ENCODE results near the gene GADL1.

Gene GADL1, protein sequence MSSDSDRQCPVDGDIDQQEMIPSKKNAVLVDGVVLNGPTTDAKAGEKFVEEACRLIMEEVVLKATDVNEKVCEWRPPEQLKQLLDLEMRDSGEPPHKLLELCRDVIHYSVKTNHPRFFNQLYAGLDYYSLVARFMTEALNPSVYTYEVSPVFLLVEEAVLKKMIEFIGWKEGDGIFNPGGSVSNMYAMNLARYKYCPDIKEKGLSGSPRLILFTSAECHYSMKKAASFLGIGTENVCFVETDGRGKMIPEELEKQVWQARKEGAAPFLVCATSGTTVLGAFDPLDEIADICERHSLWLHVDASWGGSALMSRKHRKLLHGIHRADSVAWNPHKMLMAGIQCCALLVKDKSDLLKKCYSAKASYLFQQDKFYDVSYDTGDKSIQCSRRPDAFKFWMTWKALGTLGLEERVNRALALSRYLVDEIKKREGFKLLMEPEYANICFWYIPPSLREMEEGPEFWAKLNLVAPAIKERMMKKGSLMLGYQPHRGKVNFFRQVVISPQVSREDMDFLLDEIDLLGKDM

DNA sequence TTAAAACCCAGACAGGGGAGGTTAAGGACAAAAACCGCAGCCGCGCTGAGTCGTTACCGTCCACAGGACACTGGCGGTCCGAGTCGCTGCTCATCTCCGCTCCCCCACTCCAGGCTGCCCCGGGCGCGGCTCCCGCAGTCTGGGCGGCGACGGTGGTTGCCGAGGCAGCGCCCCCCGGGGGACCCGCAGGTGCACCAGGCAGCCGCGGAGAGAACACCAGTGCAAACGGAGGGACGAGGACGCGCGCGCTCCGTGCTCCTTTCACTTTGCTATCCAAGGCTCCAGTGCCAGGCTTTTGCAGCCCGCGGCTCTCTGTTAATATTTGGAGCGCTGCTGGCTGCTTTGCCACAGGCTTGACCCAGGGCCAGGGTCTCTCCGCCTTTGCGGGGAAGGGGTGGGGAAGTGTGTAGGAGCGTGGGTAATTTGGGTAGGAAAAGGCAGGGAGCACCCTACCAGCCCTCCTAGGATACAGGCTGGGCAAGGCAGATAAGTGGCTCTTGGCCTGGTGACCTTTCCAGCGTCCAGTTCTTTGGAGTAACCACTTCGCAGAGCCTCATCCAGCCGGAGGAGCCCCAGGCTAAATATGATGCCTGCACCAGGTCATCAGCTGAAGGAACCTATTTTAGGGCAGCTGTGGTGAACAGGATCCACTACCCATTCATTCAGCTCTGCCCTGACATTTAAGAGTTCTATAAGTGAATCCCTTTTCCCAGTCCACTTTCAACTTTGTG, at the start of gene GADL1:
Gene GADL1, minus strand, starts transcription at position 141 of the 731 bp plus-strand sequence. Its CDS starts 47 bp downstream, at position 94.
- DNase-seq = no peak

DNA sequence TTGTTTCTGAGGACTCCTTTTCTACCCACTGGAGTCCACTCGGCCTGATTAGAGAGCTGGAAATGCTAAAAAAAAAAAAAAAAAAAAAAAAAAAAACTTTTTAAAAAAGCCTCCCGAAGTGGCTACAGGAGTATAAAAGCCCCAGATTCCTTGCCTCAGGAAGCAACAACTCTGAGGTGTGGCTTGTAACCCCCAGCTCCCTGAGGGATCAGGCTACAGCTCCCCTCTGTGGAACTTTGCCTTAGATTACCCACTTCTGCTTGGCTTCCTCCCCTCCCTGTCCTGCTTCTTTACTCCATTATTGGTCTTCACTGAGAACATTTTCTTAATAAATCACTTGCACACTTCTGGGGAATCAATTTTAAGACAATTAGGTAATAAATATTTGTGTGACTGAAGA, 49.7 kb upstream of the GADL1 start:
- no peak for DNase-seq

DNA sequence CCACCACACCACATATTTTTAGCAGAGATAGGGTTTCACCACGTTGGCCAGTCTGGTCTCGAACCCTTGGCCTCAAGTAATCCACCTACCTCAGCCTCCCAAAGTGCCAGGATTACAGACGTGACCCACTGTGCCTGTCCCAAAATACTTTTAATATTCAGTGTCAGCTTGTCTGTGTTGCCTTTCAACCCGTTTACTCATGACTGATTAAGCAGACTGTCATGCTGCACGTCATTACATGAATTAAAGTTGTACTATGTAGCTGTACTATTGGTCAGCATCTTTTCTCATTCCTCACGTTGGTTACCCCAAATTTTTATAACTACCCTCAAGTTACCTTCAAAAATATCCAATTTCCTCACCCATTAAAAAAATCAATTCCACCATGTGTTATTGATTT, 48.7 kb upstream of the GADL1 start:
- DNase-seq = no peak

DNA sequence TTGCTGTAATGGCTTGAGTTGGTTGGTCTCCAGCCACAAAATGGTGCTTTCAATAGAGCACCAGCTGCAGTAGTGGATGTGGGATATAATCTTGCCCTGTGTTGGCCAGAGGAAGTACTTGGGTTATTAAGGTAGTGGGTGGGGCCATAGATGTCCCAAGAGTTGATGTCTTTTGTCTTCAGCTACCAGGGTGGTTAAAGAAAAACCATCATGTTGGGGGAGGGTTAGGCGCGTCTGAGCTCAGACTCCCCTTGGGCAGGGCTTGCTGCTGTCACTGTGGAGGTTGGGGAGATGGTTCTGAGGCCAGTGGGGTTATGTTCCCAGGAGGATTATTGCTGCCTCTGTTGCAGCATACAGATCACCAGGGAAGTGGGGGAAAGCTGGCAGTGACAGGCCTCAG, 46.9 kb upstream of the GADL1 start:
- DNase-seq = no peak

DNA sequence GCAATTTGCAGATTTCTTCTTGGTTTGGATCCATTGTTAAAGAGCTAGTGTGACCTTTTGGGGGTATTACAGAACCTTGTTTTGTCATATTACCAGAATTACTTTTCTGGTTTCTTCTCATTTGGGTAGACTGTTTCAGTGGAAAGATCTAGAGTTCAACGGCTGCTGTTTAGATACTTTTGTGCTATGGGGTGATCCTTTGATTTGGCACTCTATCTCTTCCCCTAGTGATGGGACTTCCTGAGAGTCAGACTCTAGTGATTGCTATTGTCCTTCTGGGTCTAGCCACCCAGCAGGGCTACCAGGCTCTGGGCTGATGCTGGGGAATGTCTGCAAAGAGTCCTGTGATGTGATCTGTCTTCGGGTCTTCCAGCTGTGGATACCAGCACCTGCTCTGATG, 46.3 kb upstream of the GADL1 start:
- no peak for DNase-seq

DNA sequence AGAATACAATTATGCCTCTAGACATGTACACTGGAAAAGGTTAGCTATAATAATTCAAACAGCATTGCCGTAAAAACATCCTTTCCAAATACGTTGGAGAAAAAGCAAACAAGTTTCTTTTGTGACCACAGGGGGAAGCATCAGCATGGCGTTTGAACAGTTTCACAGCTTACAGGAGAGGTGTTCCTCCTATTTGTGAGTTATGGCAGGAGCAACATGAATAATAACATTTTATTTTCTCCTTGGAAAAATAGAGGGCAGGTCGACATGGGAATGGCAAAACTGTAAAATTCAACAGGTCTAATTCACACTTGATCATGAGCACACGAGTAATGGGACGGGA, 39.7 kb upstream of the GADL1 start:
- DNase-seq = peak in 2 of 6 experiments; percentile 6 to 9

DNA sequence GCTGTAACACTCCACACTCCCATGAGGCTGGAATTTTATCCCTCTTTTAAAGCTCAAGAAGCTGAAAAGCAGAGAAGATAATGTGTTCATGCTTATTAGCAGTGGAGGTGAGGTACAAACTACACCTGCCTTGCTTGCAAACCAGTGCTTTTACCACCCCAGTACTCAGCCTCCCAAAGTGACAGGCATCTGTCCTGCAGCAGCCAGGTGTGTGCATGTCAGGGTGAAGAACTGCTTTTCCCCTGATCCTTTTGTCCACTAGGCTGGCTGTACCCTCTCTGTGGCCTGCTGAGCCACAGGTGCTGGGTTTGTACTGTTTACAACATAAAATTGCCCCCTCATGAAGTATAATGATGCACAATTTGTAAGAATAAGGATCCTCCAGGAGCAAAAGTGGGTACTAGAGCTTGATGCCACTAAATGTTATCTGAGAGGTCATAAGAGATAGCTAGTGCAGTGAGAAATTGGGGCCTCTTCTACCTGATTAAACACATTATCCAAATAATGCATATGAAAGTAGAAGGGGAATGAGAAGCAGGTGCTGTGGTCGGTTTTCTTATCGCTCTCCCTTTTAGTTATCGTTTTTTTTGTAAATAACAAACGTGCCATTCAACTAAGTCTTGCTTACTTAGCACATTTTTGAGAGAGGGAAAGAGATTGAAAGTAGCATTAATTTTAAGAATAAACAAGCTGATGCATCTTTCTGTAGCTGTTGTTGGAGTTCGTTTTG, 39.2 kb upstream of the GADL1 start:
- DNase-seq = no peak

DNA sequence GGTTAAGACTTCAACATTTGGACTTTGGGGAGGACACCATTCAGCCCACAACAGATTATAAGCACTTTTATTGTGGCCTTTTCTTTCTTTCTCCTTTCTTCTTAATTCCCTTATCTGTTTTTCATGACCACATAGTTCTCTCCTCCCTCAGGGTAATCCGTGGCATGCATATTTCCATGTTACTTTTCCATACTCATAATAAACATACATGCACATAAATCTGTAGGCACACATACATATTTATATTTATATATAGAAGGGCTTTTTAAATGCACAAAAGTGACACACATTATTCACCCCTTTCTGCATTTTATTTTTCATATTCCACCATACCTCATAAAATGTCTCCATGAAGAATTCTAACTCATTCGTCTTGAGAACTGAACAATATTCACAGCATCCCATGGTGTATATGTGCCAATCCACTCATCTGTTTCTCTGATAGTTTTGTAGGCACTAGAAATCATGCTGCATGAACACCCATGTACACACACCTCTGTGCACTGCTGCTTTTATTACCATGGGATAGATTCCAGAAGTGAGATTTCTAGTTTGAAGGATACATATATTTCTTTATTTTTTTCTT, 38.1 kb upstream of the GADL1 start:
- no peak for DNase-seq

DNA sequence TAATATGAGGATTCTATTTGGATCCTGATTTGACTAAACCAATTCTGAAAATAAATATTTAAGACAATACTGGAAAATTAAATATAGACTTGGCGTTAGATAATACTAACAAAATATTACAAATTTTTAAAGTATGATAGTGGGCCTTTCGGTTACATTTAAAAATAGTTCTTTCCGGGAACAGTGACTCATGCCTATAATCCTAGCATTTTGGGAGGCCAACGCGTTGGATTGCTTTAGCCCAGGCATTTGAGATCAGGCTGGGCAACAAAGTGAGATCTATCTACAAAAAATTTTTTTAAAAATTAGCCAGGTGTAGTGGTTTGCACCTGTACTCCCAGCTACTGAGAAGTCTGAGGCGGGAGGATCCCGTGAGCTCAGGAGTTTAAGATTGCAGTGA, 30.3 kb upstream of the GADL1 start:
- DNase-seq = no peak

DNA sequence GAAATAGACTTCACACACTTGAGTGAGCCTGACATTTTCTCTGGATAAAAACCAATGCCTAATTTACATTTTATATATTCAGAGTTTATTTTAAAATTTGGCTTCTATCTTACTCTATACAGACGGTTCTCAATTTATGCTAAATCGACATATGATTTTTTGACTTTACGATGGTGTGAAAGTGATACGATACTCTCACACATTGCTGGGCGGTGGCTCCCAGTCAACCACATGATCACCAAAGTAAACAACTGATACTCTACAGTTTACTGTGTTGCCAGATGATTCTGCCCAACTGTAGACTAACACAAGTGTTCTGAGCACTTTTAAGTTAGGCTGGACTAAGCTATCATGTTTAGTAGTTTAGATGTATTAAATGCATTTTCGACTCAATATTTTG, 25.1 kb upstream of the GADL1 start:
- no peak for DNase-seq

DNA sequence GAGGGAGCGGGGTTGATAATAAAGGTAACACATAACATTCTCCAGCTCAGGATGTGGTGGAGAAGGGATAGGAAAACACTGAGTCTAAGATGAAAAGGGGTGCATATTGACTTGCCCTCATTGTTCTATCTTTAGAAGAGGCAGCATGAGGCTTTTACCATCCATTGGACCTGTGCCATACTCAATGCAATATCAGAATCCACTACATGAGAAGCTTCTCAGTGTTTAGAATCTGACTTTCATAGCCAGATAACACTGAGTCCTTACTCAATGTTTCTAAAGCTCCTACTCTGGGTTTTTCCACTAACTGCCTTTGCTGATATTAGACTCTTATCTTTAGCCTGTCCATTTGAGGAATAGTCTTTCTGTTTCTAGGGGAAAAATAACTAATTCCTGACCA, 24.3 kb upstream of the GADL1 start:
- no peak for DNase-seq

DNA sequence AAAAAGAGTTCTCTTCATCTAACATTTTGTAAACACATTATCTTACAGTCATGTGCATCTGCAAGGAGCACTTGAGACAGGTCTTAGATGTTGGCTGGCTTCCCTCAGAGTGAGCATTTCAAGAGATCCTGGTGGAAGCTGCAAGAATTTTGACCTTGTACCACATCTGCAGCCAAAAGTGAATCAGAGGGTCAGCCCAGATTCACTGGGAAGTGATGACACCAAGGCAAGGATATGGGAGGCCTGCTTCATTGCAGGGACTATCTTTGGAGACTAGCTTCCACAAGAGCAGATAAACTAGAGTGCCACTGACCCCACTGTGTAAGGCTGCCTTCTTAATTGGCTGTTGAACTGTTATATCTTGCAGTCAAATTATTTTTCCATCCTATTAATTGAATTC, 21.3 kb upstream of the GADL1 start:
- no peak for DNase-seq

DNA sequence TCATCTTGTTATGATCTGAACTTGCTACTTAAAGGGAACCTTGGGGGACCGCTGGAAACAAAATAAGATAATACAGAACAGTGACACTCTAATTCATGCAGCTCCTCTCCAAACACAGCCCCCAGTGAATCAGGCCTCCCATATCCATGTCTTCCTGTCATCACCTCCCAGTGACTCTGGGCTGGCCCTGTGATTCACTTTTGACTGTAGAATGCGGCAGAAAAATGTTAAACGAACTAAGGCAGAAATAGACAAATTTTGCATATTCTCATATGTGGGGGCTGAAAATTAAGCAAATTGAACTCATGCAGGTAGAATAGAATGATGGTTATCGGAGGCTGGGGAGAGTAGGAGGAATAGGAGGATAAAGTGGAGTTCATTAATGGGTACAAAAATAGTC, 20.2 kb upstream of the GADL1 start:
- DNase-seq = no peak

DNA sequence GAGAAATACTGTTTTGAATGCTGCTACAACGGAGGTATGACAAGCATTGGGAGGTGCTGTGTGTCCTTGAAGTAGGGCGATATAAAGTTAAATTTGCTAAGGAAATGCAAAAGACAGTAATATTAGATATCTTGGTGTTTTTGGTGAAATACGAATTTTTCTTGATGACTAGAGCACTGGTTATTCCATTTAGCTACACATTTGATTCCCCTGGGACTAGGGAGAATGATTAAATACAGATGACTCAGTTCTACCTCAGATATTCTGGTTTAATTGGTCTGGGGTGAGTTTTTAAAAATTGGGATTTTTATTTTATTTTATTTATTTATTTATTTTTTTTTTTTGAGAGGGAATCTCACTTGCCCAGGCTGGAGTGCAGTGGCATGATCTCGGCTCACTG, 18.7 kb upstream of the GADL1 start:
- no peak for DNase-seq

DNA sequence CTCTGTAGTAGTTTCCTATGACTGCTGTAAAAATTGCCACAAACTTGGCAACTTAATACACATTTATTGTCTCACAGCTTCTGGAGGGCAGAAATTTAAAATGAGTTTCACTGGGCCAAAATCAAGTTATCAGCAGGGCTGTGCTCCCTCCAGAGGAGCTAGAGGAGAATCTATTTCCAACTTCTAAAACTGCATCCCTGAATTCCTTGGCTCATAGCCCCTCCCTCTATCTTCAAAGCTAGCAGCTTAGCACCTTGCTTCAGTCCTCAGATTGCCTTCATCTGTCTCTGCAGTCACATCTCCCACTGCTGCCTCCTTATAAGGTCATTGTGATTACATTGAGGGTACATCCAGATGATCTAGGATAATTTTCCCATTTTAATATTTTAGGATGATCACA, 17.8 kb upstream of the GADL1 start:
- DNase-seq = no peak

DNA sequence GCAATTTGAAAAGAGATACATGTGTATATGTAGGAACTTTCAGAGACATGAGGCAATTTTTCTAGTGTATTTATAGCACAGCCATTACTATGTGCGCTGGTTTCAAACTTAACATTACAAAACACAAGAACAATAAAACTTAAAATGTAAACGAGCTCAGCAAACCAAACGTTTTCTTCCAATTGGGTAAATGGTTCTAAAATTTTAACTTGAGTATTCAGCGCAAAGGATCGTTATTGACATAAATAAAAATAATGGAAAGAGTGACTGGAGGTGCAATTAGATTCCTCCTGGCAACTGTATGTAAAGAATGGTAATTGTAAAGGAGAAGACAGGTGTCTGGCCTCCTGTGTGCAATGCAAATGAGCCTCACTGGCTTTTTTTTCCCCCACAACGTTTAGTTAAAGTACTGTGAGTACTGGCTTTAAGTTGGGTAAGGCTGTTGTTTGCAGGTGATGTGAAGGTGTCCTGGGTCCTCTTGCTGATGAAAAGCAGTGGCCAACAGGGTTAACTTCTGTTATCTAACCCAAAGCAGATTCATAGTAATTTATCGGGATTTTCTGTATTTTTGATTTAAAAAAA, 14.1 kb upstream of the GADL1 start:
- no peak for DNase-seq

DNA sequence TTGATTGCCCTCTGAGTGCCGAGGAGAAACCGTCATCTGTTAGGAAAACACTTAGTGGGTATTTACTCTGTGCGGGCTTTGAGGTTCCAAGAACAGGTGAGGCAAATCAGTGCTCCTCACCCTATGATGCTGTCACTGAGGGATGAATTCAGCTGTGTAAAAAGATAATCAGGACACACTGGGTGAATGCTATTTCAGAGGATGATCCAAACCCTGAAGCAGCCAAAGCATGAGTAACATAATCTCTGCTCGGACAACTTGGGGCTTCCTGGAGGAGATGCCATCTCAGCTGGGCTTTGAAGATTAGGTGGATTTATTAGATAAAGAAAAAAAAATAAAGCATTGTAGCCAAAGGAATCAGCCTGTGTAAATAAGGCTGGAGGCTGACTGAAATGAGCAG, 10.5 kb upstream of the GADL1 start:
- no peak for DNase-seq

DNA sequence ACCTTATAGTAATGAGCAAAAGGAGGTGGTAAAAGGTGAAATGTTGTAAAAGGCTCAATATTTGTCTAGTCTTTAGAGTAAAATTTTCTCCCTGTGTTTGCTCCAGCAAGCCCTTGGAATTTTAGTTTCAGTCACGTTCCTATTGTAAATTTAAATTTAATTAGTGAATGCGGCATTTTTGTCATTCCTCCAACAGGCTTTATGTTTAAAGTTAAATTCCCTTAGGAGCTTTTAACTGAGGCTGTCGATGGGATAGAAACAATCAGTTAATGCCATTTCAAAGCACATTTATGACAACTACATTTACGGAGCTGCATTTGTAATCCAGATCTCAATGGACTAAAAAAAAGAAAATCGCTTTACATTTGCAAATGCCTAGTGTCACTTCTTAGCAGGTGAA, 868 bp upstream of the GADL1 start:
- no peak for DNase-seq

DNA sequence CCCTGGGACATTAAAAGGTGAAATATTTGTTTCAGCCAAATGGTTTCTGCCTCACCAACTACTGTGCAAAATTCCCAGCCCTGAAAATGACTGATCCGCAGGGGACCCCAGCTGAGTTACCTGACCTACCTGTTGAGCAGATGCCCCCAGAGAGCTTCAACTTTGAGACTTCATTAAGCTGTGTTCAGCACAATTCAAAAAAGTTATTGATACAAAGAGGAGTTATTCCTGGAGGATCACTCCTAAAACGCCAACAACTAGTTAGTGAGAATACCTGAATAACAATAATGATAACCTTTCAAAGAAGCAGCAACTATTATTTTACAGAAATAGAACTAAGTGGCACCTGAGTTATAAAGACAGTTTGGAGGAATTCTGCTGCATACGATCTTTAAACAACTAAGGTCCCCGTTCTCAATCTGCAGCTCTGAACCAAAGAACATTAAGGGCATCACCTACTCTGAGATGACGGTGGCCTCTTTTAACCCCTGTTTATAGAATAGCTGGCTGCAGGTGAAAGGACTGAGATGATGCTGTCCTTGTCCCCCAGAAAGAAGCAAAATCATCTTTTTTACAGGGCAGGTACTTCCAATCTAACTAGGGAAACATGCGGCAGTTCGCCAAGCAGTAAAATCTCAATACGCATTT, 659 bp downstream of the GADL1 start:
- DNase-seq = no peak

DNA sequence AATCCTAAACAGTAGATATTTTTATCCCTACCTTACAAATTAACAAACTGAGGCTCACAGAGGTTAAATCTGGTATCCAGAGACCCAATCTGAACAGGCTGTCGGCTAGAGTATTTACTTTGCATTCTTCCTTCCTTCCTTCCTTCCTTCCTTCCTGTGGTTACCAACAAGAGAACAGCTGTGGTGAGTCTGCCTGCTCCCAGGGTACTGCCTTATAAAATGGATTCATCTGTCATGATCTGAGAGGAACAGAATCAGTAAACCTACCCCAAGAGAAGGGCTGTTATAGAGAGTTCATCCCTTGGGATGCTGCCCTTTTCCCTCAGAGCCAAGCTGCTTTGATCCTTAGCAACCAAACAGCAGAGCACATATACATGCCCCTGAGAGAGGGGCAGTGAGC, 3.6 kb downstream of the GADL1 start:
- no peak for DNase-seq

DNA sequence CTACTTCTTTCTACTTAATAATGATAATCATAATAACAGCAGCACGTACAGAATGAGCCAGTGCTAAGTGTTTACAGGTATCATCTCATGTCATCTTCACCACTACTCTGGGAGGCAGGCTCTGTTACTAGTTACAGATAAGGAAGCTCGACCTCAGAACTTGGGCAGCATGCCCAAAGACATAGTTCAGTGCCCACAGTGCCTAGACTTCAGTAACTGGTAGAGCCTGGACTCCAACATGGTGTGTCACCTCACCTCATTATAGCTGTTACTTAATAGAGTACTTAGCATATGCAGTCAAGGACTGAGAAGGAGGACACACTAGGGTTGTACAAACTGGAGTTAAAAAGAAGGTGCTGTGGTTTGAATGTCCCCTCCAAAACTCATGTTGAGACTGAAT, 7.6 kb downstream of the GADL1 start:
- DNase-seq = no peak

DNA sequence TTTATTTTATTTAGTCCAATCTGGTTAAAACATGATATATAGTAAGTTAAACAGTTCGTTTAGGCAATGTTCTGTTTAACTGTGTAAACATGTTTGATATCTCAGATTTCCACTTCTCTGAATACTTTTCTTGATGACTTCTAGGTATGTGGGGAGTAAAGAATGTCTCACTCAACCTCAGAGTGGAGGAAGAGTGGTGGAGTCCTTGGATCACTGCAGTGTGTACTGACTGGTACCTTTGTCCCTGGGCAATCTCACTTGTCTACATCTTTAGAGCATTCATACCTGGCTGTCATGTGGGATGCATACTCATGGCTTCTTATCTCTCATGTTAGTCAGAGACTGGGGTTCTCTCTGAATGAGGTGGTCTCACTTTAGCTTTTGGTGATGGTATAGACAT, 15.6 kb downstream of the GADL1 start:
- DNase-seq = no peak

Data from stimulated activated naive CD4-positive, alpha-beta T cell (primary cell).